ENCODE measurements around the gene LMBR1L. TPM values are rescaled to one million over a fixed set of nuclear protein-coding genes. Genes with fewer than 3 reads are reported as not detected.
"Not testable (repeated sequence)": the region's sequence is repeated elsewhere in the genome, so short reads cannot be mapped to it uniquely, and the experiment has no call there.

LMBR1L gene
- 39.9 and 61.0 TPM in 2 replicates for polyA plus RNA-seq (2014; cell fraction: cytosol; rRNA removed)
- polyA plus RNA-seq (2014; cell fraction: nucleus; rRNA removed): 254 and 255 TPM in 2 replicates

- peak; percentile 99 for DNase-seq (ENCODE audit: low spot score)
These were observed at the start of gene LMBR1L for GRCh38 chr12:49110464-49111155. LMBR1L (minus strand) TSS chr12:49110847; CDS start chr12:49110555, 292 bp downstream.

GRCh38 chr12:49160399-49160798 lies 49.8 kb upstream of the LMBR1L start:
- DNase-seq (ENCODE audit: low spot score): no peak

GRCh38 chr12:49154221-49154620 lies 43.6 kb upstream of the LMBR1L start:
- DNase-seq (ENCODE audit: low spot score): no peak

- no peak for DNase-seq (ENCODE audit: low spot score)
These were observed 36.7 kb upstream of the LMBR1L start for GRCh38 chr12:49147384-49147783.

- no peak for DNase-seq (ENCODE audit: low spot score)
These were observed 35.8 kb upstream of the LMBR1L start for GRCh38 chr12:49146406-49146805.

- DNase-seq (ENCODE audit: low spot score): no peak
These were observed 33.7 kb upstream of the LMBR1L start for GRCh38 chr12:49144384-49144783.

GRCh38 chr12:49138999-49139398 lies 28.4 kb upstream of the LMBR1L start:
- DNase-seq (ENCODE audit: low spot score): no peak

GRCh38 chr12:49138587-49138986 lies 27.9 kb upstream of the LMBR1L start:
- peak; percentile 28 for DNase-seq (ENCODE audit: low spot score)

GRCh38 chr12:49137476-49137875 lies 26.8 kb upstream of the LMBR1L start:
- DNase-seq (ENCODE audit: low spot score): no peak

- not testable (repeated sequence) for DNase-seq (ENCODE audit: low spot score)
These were observed 26.4 kb upstream of the LMBR1L start for GRCh38 chr12:49136997-49137396.

- no peak for DNase-seq (ENCODE audit: low spot score)
These were observed 22.9 kb upstream of the LMBR1L start for GRCh38 chr12:49133590-49133989.

GRCh38 chr12:49133014-49133413 lies 22.4 kb upstream of the LMBR1L start:
- DNase-seq (ENCODE audit: low spot score): no peak

- DNase-seq (ENCODE audit: low spot score): no peak
These were observed 21.3 kb upstream of the LMBR1L start for GRCh38 chr12:49131894-49132461.

GRCh38 chr12:49131051-49131893 lies 20.6 kb upstream of the LMBR1L start, which contains the start of gene TUBA1B:
TUBA1B (minus strand) TSS chr12:49131395; CDS start chr12:49131300, 95 bp downstream.
- peak; percentile 89 for DNase-seq (ENCODE audit: low spot score)

- DNase-seq (ENCODE audit: low spot score): peak; percentile 90
These were observed 19.8 kb upstream of the LMBR1L start for GRCh38 chr12:49130151-49131050.

- no peak for DNase-seq (ENCODE audit: low spot score)
These were observed 18.9 kb upstream of the LMBR1L start for GRCh38 chr12:49129332-49130150.

GRCh38 chr12:49127971-49128370 lies 17.3 kb upstream of the LMBR1L start:
- not testable (repeated sequence) for DNase-seq (ENCODE audit: low spot score)

- peak; percentile 49 for DNase-seq (ENCODE audit: low spot score)
These were observed 16.5 kb upstream of the LMBR1L start for GRCh38 chr12:49126852-49127763.

GRCh38 chr12:49121047-49121696 lies 10.5 kb upstream of the LMBR1L start:
- peak; percentile 79 for DNase-seq (ENCODE audit: low spot score)

All from SK-N-DZ (cell line).